ENCODE results near the gene RTBDN.
A peak's percentile ranks its signal among the peaks of the same experiment; 100 is the strongest.

The RTBDN gene

GRCh38 chr19:12791345-12792050 lies 42.9 kb downstream of the RTBDN start, which contains the start of gene JUNB:
Gene JUNB, plus strand, starts transcription at chr19:12791486. Its CDS starts 286 bp downstream, at chr19:12791772.
- DNase-seq: peak; percentile 95 to 97

GRCh38 chr19:12790628-12791344 lies 43.6 kb downstream of the RTBDN start:
- no peak for DNase-seq

DNA sequence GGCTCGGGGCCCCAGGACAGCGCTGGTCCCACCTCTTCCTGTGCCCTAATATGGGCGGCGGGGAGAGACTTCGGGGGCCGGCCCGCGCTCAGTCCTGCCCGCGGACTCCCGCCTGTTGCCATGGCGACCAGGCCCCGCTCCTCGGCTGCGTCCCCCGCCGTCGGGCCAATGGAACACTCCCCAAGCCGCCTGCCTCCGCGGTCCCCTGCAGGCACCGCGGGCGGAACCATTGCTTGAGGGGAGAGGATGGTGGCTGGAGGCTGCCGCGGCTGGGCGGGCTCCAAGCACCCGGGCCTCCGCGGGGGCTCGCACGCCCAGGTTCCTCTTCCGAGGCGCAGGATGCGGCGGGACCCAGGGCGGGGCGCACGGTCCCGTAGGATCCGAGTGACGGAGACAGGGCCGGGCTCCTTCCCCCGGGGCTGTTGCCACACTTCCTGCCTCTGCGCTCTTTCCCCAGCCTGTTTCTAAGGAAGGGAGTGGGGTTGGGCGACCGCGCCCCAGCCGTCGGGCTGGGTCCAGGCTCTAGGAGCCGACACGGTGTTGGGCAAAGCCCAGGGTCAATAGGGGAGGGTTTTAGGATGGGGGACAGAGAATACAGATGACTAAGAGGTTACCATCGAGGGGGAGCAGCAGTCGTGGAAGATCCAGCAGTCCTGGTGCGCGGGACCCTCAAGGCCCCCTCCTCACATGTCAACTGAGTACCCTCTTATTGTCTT lies 44.3 kb downstream of the RTBDN start:
- DNase-seq: peak; percentile 91 to 95

DNA sequence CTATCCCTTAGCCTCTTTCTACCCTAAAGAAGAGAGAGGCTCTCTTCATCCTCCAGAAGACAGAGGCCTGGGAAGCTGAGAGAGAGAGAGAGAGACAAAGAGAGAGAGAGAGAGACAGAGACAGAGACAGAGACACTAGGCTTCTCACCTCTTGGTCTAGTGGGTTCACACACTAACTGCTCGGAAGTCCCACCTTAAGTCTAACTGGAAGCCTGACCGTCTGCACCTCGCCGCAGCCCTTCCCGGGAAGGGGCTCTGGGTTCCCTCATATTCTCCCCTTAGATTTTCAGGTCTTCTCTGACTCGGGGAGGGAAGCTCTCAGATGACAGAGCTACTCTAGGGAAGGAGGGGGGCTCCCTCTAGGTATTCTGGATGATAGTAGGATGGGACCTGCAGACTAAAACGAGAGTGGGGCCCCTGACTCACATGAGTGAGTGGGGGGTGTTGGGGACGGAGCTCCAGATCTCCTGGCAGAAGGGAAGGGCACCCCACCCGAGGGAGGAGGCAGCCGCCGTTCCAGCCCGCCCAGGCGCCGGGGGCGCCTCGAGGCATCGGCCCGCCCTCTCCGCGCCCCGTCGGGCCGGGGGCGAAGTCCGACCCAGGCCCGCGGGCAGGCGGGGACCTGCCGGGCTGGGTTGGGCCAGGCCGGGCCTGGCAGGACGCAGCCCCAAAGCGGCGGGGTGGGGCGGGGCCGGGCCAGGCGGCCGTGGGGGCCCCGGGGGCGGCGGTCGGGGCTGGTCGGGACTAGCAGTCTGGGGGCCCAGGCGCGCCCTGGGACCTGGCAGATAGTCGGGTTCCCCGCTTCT lies 45.1 kb downstream of the RTBDN start:
- DNase-seq: peak in 1 of 2 donors; percentile 28

DNA sequence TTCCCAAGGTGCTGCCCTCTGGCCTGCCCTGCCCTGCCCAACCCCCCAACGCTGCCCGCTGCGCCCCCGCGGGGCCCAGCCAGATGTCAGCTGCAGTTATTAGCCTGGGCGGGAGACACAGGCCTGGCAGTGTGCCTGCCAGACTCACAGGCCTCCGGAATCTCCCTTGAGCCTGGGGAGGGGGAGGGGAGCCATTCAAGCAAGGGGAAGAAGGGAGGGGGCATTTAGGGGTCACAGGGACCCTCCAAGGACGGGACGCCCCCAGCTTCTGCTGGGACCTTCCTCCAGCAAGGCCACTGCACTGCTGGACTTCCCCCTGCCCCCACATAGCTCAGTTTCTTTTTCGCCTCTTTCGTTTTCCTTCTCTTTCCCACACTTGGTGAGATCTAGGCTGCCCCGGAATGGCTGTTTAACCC lies 45.7 kb downstream of the RTBDN start:
- DNase-seq: peak in 1 of 2 donors; percentile 37

DNA sequence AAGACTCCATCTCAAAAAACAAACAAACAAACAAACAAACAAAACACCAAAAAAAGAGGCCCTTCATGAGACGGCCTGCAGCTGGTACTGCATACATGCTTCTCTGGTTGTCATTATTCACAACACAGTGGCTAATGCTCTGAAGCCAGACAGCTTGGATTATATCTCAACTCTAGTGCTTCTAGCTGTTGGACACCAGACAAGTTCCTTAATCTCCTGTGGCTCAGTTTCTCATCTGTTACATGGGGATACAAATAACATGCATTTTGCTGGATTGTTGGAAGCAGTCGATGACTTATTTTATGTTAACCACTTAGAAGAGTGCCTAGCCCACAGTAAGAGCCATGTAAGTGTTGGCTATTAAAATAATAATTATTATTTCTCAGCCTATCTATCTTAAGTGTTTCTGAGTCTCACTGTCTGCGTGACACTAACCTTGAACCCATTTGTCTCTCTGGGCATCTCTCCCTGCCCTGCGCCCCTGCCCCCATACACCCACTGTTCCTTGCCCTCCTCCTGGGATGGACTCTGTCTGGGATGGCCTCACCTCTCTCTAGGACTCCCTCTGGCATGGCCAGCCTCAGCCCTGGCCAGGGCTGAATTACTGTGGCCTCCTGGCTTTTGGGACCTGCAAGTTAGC lies 46.2 kb downstream of the RTBDN start:
- DNase-seq: no peak

GRCh38 chr19:12787458-12787857 lies 46.9 kb downstream of the RTBDN start:
- DNase-seq: no peak

DNA sequence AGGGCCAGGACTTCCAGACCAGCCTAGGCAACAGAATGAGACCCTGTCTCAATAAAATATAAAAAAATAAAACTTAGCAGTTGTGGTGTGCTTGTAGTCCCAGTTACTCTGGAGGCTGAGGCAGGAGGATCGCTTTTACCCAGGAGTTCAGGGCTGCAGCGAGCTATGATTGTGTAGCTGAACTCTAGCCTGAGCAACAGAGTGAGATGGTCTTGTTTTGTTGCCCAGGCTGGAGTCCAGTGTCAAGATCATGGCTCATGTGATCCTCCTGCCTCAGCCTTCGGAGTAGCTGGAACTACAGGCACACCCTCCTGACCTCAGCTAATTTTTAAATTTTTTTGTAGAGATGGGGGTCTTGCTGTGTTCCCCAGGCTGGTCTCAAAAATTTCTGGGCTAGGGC lies 47.4 kb downstream of the RTBDN start:
- DNase-seq: no peak

DNA sequence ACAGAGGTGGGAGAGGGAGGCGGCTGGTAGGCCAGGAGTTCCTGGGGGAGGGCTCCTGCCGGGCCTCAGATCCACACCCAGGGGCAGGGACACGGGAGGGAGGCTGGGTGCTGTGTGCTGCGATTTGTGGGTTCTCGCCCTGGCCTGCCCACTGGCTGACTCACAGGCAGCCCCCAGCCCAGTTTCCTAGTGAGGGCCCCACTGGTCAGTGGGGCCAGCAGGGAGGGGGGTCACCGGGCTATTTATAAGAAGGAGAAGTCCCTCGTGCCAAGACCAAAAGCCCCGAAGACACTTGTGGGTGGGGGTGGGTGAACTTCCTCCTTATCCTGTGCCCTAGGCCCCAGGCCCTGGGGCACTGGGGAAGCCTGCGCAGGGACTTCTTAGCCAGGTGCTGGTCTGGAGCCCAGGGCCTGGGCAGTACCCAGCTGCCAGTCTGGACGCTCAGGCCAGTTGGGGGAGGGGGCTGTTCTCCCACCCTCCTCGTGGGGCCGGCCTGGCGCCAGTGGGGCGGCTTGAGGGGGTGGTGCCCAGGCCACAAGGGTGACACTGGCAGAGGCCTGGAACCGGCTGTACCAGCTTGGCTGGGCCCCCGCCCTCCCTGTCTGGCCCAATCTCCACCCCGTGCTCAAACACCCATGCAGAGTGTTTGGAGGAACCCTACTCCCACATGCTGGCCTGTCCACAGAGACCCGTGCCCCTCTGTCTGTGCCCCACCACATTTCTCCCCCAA lies 48.1 kb downstream of the RTBDN start:
- no peak for DNase-seq

GRCh38 chr19:12785431-12786031 lies 48.8 kb downstream of the RTBDN start:
- no peak for DNase-seq

DNA sequence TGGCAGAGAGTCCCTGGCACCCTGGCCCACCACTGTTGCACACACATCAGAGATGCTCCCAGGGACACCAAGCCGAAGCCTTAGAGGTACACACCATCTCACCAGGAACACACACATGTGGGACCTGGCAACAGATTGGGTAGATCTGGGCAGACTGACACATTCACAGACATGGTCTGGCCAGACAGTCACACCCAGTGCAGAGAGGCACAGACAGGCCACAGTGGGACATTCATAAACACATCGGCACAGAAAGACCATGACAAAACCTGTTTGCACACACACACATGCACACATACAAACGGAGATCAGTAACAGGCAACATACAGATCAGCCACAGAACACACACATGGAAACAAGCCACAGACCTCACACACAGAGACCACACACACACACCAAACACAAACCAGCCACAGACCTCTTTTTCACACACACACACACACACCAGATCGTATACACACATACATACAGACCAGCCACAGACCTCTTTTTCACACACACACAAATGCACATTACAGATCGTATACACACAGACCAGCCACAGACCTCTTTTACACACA lies 49.4 kb downstream of the RTBDN start:
- no peak for DNase-seq

GRCh38 chr19:12784394-12784870 lies 49.9 kb downstream of the RTBDN start:
- no peak for DNase-seq

DNA sequence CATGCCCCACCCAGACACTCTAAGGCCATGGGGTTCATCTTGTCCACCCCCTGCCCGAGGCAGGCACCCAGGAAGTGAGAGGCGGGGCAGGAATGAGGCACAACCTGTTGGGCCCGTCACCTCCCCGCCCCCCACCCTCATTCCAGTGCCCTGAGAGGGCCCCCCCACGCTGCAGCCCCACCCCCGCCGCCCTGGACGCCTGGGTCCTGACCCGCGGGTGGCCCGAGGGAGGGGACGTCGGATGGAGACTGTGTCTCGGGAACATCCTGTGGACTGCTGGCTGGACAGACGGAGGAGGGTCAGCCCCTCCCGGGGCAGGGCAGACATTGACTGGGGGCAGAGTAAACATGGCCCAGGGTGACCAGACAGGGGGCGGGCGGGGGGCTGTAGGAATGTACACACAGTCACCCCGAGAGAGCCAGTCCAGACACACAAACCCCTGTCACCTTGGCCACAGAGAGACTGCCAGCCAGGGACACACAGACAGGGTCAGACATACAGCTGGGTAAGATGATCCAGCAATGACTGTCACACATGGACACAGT lies 50.5 kb downstream of the RTBDN start:
- DNase-seq: no peak

DNA sequence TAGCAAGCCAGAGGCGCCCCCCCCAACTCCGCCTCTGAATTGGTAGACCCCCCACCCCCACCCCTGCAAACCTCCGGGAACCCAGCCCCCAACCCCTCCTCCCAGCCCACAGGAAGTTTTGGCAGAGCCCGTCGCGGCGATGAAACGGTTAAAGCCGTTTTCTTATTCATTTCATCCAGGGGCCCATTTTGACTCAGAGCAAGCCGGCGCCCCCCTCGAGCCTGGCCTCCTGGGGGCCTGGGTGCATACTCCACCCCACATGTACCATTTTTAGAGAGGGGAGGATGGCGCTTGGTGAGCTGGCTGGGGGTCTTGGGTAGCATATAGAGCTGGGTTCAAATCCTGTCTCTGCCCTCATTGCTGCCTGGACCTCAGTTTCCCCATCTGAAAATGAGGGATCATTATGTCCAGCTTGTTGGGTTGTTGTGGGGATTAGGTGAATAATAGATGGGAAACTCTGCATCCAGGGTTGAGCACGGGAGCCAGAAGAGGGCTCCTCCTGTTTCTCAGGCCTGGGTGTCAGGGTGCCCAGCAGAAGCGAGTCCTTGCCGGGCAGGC lies 51.0 kb downstream of the RTBDN start:
- DNase-seq: peak; percentile 54 to 70

GRCh38 chr19:12782424-12783290 lies 51.7 kb downstream of the RTBDN start:
- peak; percentile 80 to 90 for DNase-seq

- no peak for DNase-seq
Observed at GRCh38 chr19:12782174-12782423, 52.3 kb downstream of the RTBDN start.

GRCh38 chr19:12779162-12779993 lies 55.0 kb downstream of the RTBDN start:
- DNase-seq: no peak

DNA sequence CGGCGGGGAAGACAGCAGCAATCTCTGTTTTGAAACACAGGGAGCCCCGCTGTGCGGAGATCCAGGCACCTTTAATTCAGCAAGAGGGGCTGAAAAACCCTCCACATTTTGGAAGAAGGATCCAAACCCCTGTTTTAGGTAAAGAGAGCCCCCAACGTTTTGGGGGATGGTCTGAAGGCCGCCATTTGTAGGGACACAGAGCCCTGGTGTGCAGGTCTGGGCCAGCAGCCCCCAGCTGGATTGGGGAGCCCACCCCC lies 55.5 kb downstream of the RTBDN start:
- no peak for DNase-seq
